Upper lobe of left lung (tissue), 6 donors: ENCODE data around the gene UBE2I. TPM values are rescaled to one million over a fixed set of nuclear protein-coding genes. Genes with fewer than 3 reads are reported as not detected.

Experiments used
- ATAC-seq, 2 donors: fragments of 200-7000 bp; cut with Tn5 transposase; one replicate each; pipeline ENCODE4 v1.9.1; 2022; ENCODE audit warnings: mild to moderate bottlenecking in 2 of 2, moderate library complexity in 2 of 2; ENCODE audit not compliant: low FRiP score in 2 of 2
- DNase-seq, 2 donors: peaks; one replicate each; pipeline ENCODE4 v3.0.0-alpha.2; 2019 to 2020
- H3K27ac ChIP-seq, 4 donors: fragments of 200-600 bp; sonication (generic); one replicate each; pipeline ENCODE4 v1.5.1; 2016 to 2019
- H3K27me3 ChIP-seq, 4 donors: fragments of 200-600 bp; sonication (generic); one replicate each; pipeline ENCODE4 v1.5.1; 2017 to 2019
- H3K36me3 ChIP-seq, 4 donors: fragments of 200-600 bp; sonication (generic); one replicate each; pipeline ENCODE4 v1.5.1; 2016 to 2019
- H3K4me1 ChIP-seq, 4 donors: fragments of 200-600 bp; sonication (generic); one replicate each; pipeline ENCODE4 v1.5.1; 2018 to 2019
- H3K4me3 ChIP-seq, 4 donors: fragments of 200-600 bp; sonication (generic); one replicate each; pipeline ENCODE4 v1.5.1; 2017 to 2019; ENCODE audit warnings: mild to moderate bottlenecking in 2 of 4, moderate library complexity in 1 of 4
- H3K9me3 ChIP-seq, 4 donors: fragments of 200-600 bp; sonication (generic); one replicate each; pipeline ENCODE4 v1.5.1; 2018 to 2019
- EP300 ChIP-seq, 4 donors: sonication (generic); formaldehyde crosslinking; IDR thresholded peaks; one replicate each; pipeline ENCODE4 v1.5.1; 2017; ENCODE audit warnings: antibody characterized with exemption in 4 of 4, control low read depth in 2 of 4
- POLR2A ChIP-seq, 4 donors: fragments of 450-650 bp; IDR thresholded peaks; one replicate each; pipeline ENCODE4 v1.5.1; 2016 to 2017; ENCODE audit warnings: antibody characterized with exemption in 4 of 4, mild to moderate bottlenecking in 2 of 4
- POLR2AphosphoS5 ChIP-seq, 2 donors: sonication (generic); formaldehyde crosslinking; IDR thresholded peaks; one replicate each; pipeline ENCODE4 v1.5.1; 2017; ENCODE audit warnings: antibody characterized with exemption in 2 of 2
- WGBS, 2 donors: methylation state at CpG; one replicate each; pipeline ENCODE4 v1.1.5; 2017 to 2018; 5-methylcytosine and 5-hydroxymethylcytosine counted together
- total RNA-seq, 6 donors: library from RNA; depleted of rRNA in 4 of 6; stranded (reverse); fragments of >200 nt in 4 of 6; gene quantifications; one replicate each; pipeline versions ENCODE4 v1.1.0 to v1.2.1, GENCODE V29; 2016 to 2021
- TF ChIP-seq, protein P1 (sequence below), 6 experiments: fragments of 450-650 bp in 4 of 6; fragments of 200-600 bp in 2 of 6; sonication (generic) in 2 of 6; IDR thresholded peaks; one replicate each; pipeline ENCODE4 v1.5.1; 2016 to 2019; ENCODE audit warnings: antibody characterized with exemption in 6 of 6
- donor health status: DM: no; HTN: no; CAD: no; lungs with moderate emphysema.
- donor health status: DM: no; HTN: yes; CAD: no; lungs with severe emphysema.

The UBE2I gene
- total RNA-seq, 6 donors from 2014 or later = 51.4 to 113 (median 92.0) TPM

GRCh38 chr16:1297018-1297696 is 12.3 kb upstream of the UBE2I start:
- Histone ChIP-seq H3K27ac (no peak overlapping the region), H3K27me3 (no peaks in the 10 kb centered on the region), H3K4me3 (no peak overlapping the region), H3K9me3 (no peaks in the 10 kb centered on the region), H3K36me3 (no peaks in the 10 kb centered on the region), H3K4me1 (peaks cover 6 to 11% (median 8%) of the 10 kb centered on the region in 4 donors)
- TF ChIP-seq POLR2AphosphoS5 (IDR thresholded peaks at IDR 0.05) = no peak
- TF ChIP-seq, protein P1, sequence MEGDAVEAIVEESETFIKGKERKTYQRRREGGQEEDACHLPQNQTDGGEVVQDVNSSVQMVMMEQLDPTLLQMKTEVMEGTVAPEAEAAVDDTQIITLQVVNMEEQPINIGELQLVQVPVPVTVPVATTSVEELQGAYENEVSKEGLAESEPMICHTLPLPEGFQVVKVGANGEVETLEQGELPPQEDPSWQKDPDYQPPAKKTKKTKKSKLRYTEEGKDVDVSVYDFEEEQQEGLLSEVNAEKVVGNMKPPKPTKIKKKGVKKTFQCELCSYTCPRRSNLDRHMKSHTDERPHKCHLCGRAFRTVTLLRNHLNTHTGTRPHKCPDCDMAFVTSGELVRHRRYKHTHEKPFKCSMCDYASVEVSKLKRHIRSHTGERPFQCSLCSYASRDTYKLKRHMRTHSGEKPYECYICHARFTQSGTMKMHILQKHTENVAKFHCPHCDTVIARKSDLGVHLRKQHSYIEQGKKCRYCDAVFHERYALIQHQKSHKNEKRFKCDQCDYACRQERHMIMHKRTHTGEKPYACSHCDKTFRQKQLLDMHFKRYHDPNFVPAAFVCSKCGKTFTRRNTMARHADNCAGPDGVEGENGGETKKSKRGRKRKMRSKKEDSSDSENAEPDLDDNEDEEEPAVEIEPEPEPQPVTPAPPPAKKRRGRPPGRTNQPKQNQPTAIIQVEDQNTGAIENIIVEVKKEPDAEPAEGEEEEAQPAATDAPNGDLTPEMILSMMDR (IDR thresholded peaks at IDR 0.05) = no peak
- TF ChIP-seq EP300 (IDR thresholded peaks at IDR 0.05) = no peak
- TF ChIP-seq POLR2A (IDR thresholded peaks at IDR 0.05) = no peak
- ATAC-seq = no peak
- no peak for DNase-seq
- WGBS, 2 donors = 38 to 50% methylated on average over 6 of the region's 6 CpGs

DNA sequence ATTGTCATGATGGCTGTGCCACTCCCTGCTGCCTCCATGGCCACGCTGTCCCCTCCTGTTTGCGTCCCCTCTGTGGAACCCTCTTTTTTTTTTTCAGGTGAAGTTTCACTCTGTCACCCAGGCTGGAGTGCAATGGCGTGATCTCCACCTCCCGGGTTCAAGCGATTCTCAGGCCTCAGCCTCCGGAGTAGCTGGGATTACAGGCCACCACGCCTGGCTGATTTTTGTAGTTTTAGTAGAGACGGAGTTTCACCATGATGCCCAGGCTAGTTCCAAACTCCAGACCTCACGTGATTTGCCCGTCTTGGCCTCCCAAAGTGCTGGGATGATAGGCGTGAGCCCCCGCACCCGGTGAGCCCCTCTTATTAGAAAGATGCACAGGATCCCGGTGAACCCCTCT is 11.0 kb upstream of the UBE2I start:
- no peak for DNase-seq

GRCh38 chr16:1299012-1299867 is 10.2 kb upstream of the UBE2I start:
- no peak for DNase-seq
- Histone ChIP-seq H3K9me3 (no peaks in the 10 kb centered on the region), H3K27me3 (no peaks in the 10 kb centered on the region), H3K4me1 (peaks cover 6 to 21% (median 11%) of the 10 kb centered on the region in 4 donors), H3K4me3 (no peak overlapping the region), H3K27ac (no peak overlapping the region), H3K36me3 (no peaks in the 10 kb centered on the region)
- 70 to 74% methylated on average over 31 of the region's 31 CpGs for WGBS, 2 donors
- ATAC-seq = no peak
- TF ChIP-seq, protein P1 (IDR thresholded peaks at IDR 0.05) = no peak

More for the DNA sequence above, 11.0 kb upstream of the UBE2I start:
- ATAC-seq = no peak
- Histone ChIP-seq H3K4me1 (peaks cover 6 to 18% (median 10%) of the 10 kb centered on the region in 4 donors), H3K36me3 (no peaks in the 10 kb centered on the region), H3K27ac (no peak overlapping the region), H3K27me3 (no peaks in the 10 kb centered on the region), H3K4me3 (no peak overlapping the region), H3K9me3 (no peaks in the 10 kb centered on the region)
- 94% methylated on average over 14 of the region's 14 CpGs for WGBS, 2 donors
- TF ChIP-seq, protein P1 (IDR thresholded peaks at IDR 0.05) = no peak
- TF ChIP-seq EP300 (IDR thresholded peaks at IDR 0.05) = no peak
- no peak for TF ChIP-seq POLR2A (IDR thresholded peaks at IDR 0.05)
- no peak for TF ChIP-seq POLR2AphosphoS5 (IDR thresholded peaks at IDR 0.05)

GRCh38 chr16:1299868-1300203 is 9.6 kb upstream of the UBE2I start:
- H3K27me3 ChIP-seq = no peaks in the 10 kb centered on the region
- 77 to 79% methylated on average over 12 of the region's 12 CpGs for WGBS, 2 donors

More at GRCh38 chr16:1299868-1300203, 9.6 kb upstream of the UBE2I start:
- TF ChIP-seq EP300 (IDR thresholded peaks at IDR 0.05) = no peak
- no peak for TF ChIP-seq POLR2A (IDR thresholded peaks at IDR 0.05)
- TF ChIP-seq, protein P1 (IDR thresholded peaks at IDR 0.05) = no peak
- TF ChIP-seq POLR2AphosphoS5 (IDR thresholded peaks at IDR 0.05) = no peak
- Histone ChIP-seq H3K4me3 (no peak overlapping the region), H3K9me3 (no peaks in the 10 kb centered on the region), H3K27ac (no peak overlapping the region), H3K4me1 (peaks cover 6 to 21% (median 11%) of the 10 kb centered on the region in 4 donors), H3K36me3 (no peaks in the 10 kb centered on the region)
- ATAC-seq (no peak), DNase-seq (no peak)
